Measurements from ENCODE around the gene PTPN7.
A peak's percentile ranks its signal among the peaks of the same experiment; 100 is the strongest.
"Not testable (repeated sequence)": the region's sequence is repeated elsewhere in the genome, so short reads cannot be mapped to it uniquely, and the experiment has no call there.

Gene PTPN7

DNA sequence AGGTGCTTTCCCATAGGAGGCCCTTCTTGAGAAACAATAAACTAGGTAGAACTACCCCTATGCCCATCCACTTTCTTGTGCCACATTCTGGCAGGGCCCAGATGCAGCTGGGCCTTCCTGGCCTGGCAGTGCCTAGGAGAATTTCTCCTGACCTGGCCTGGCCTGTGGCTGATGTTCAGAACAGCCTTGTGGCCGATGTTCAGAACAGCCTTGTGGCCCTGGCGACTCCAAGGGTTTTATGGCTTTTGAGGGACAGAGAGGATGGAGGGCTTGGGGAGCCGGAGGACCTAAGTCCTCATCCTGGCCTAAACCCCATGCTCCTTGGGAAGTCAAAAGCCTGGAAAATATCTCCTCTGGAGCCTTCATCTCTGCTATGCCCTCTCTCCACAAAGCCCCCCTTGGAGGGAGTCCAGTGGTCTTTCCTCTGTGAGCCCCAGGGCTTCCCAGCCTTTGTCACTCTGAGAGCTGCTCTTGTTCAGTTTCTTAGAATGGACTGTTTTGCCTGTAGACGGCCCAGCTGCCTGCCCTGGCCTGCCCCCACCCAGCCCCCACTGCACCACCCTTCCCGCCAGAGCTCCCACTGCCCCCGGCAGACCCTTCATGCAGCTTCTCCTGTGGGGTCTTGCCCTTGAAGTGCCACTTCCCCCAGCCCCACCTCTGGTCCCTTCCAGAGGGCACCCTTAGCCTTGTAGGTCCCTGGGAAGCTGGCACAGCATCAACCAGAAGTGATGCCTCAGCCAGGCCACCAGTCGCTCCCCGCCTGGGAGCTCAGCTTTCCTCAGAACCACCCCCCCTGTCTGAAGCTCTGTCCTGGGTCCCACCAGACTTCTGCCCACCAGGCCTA is 30.7 kb downstream of the PTPN7 start:
- DNase-seq = no peak

DNA sequence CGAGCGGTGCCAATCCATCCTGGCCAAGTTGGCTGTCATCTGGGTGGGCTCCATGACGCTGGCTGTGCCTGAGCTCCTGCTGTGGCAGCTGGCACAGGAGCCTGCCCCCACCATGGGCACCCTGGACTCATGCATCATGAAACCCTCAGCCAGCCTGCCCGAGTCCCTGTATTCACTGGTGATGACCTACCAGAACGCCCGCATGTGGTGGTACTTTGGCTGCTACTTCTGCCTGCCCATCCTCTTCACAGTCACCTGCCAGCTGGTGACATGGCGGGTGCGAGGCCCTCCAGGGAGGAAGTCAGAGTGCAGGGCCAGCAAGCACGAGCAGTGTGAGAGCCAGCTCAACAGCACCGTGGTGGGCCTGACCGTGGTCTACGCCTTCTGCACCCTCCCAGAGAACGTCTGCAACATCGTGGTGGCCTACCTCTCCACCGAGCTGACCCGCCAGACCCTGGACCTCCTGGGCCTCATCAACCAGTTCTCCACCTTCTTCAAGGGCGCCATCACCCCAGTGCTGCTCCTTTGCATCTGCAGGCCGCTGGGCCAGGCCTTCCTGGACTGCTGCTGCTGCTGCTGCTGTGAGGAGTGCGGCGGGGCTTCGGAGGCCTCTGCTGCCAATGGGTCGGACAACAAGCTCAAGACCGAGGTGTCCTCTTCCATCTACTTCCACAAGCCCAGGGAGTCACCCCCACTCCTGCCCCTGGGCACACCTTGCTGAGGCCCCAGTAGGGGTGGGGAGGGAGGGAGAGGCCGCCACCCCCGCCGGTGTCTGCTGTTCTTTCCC is 32.4 kb downstream of the PTPN7 start:
- DNase-seq = no peak

DNA sequence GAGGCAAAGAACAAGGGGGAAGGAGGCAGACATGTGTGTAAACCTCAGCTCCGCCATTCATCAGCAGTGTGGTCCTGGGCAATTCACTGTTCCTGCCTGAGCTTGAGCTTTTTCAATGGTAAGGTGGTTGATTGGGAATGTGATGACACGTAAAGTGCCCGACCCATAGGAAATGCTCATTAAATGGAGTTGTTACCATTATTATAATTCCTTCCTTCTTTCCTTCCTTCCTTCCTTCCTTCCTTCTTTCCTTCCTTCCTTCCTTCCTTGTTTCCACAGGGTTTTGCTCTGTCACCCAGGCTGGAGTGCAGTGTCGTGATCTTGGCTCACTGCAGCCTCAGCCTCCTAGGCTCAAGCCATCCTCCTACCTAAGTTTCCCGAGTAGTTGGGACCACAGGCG is 33.3 kb downstream of the PTPN7 start:
- no peak for DNase-seq

DNA sequence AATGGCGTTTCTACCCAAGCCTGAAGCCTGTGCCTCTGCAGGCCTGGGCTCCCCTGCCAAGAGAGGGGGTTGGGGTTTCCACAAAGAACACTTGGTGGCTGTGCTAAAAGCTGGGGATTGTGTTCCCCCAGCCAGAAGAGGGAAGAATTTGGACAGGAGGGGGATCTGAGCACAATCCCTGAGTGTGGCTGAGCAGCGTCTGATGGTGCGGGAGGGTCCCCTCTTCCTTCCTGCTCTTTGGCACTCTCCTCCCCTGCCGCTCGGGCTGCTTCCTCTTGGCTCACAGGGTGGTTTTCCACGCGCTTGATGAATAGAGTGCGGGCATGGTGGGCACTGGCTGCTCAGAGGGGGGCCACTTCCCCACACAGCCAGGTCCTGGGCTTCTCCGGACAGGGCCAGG is 34.0 kb downstream of the PTPN7 start:
- DNase-seq = no peak

DNA sequence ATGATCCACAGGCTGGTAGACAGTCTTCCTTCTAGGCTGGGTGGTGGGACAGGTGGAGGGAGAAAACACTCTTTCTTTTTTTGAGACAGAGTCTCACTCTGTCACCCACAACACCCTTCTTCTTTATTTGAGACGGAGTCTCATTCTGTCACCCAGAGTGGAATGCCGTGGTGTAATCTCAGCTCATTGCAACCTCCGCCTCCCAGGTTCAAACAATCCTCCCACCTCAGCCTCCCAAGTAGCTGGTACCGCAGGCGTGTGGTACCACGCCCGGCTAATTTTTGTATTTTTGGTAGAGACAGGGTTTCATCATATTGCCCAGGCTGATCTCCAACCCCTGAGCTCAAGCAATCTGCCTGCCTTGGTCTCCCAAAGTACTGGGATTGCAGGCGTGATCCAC is 34.8 kb downstream of the PTPN7 start:
- DNase-seq = no peak

DNA sequence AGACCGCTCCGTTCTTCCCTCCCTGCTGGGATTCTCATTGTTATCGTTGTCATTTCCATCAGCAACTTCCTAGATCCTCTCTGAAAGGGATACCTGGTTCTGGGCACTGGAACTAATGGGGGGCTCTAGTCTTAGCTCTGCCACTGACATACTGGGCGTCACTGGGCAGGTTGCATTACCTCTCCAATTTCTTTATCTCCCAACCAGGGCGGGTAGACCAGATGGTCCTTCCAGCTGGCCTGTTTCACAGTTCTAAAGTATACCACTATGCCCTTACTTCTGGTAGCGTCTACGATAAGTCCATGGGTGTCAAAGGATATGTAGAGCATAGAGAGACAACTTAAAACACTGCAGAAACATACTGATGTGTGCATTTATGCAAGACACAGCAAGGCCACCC is 36.3 kb downstream of the PTPN7 start:
- no peak for DNase-seq

DNA sequence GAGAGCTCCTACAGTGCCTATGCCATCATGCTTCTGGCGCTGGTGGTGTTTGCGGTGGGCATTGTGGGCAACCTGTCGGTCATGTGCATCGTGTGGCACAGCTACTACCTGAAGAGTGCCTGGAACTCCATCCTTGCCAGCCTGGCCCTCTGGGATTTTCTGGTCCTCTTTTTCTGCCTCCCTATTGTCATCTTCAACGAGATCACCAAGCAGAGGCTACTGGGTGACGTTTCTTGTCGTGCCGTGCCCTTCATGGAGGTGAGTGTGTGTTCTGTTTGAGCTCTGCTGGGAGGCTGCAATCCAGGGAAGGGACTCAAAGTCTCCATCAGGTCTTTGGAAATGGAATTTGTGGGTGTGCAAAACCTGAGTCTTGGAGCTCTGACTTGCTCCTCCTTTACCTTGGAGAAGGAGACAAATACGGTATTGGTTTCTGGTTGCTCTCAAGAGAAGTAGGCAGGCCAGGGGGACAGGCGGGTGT is 37.0 kb downstream of the PTPN7 start:
- no peak for DNase-seq

DNA sequence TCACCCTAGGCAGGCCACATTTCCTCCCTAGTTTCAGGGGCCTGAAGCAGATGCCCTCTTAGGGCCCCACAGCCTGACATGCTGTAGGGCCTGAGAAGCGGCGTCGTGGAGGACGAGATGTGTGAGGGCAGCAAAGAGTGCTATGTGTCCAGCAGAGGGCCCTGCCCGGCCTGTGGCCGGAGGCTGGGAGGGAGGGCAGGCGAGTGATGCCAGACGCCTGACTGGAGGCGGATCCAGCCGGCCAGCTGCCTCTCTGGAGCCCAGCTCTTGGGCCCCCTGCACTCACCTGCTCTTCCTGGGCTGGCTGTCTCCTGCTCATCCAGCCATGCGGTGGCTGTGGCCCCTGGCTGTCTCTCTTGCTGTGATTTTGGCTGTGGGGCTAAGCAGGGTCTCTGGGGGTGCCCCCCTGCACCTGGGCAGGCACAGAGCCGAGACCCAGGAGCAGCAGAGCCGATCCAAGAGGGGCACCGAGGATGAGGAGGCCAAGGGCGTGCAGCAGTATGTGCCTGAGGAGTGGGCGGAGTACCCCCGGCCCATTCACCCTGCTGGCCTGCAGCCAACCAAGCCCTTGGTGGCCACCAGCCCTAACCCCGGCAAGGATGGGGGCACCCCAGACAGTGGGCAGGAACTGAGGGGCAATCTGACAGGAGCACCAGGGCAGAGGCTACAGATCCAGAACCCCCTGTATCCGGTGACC is 37.6 kb downstream of the PTPN7 start, which contains the start of gene GPR37L1:
GPR37L1 (plus strand) TSS at position 279 of the 697 bp plus-strand sequence; CDS start at position 326, 47 bp downstream.
- DNase-seq = peak; percentile 80 to 85

DNA sequence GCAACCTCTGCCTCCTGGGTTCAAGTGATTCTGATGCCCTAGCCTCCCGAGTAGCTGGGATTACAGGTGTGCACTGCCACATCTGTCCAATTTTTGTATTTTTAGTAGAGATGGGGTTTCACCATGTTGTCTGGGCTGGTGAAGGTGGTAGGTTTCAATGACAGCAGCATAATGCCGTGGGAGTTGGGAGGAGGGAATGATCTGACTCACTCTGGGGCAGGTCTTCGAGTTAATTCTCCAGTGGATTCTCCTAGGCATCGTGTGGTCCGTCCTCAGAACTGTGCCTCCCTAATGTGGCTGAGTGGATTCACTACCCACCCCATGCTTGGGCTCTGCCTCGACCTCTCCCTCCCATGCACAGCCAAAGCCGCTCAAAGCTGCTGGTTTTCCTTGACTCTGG is 39.4 kb downstream of the PTPN7 start:
- no peak for DNase-seq

DNA sequence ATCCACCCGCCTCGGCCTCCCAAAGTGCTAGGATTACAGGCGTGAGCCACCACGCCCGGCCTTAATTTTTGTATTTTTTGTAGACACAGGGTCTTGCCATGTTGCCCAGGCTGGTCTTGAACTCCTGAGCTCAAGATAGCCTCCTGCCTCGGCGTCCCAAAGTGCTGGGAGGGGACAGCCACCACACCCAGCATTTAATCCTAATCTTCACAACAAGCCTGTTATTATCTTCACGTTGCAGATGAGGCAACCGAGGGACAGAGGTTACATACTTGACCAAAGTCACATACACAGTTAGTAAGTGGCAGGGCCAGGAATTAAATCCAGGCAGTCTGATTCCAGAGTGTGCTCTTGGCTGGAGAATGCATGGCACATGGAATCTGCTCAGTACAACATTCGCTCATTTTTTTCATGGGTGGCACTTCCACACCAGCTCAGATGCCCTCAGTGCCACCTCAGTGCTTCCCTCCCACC is 42.5 kb downstream of the PTPN7 start:
- DNase-seq = no peak

DNA sequence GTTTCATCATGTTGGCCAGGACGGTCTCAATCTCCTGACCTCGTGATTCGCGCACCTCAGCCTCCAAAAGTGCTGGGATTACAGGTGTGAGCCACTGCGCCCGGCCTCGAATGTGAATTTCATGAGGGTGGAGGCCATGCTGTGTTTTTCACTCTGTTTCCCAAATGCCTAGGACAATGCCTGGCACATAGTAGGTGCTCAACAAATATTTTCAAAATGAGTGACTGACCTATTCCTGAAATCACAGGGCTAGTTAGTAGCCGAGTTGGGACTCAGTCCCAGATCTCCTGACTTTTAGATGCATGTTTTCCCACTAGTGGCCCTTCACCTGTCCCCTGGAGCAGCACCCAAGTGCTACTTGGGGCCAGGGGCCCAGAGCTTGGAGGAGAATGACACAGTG is 44.1 kb downstream of the PTPN7 start:
- DNase-seq = no peak

DNA sequence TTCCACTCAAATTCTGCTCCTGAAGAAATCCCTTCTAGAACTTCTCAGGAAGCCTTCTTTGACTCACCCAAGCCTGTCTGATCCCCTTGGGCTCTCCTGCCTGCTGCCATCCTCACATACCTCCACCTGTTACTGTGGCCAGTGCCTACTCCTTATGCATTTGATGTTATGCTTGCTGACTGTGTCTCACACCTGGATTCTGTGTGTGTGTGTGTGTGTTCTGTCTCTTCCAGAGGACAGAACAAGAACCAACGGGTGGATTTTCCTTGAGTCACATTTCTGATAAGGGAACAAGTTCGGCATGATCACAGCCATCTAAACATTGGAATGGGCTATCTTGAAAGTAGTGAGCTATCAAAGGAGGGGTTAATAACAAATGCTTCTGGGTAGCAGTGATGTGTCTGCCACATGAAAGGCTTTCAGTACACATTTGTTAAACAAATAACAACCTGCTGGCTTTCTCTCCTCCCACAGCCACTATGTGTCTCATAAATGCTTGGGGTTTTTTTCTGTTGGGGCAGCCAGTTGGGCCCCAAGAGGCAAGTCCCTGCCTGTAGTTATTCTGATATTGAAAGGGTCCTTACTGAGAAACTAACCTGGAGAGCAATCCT is 46.6 kb downstream of the PTPN7 start:
- no peak for DNase-seq

DNA sequence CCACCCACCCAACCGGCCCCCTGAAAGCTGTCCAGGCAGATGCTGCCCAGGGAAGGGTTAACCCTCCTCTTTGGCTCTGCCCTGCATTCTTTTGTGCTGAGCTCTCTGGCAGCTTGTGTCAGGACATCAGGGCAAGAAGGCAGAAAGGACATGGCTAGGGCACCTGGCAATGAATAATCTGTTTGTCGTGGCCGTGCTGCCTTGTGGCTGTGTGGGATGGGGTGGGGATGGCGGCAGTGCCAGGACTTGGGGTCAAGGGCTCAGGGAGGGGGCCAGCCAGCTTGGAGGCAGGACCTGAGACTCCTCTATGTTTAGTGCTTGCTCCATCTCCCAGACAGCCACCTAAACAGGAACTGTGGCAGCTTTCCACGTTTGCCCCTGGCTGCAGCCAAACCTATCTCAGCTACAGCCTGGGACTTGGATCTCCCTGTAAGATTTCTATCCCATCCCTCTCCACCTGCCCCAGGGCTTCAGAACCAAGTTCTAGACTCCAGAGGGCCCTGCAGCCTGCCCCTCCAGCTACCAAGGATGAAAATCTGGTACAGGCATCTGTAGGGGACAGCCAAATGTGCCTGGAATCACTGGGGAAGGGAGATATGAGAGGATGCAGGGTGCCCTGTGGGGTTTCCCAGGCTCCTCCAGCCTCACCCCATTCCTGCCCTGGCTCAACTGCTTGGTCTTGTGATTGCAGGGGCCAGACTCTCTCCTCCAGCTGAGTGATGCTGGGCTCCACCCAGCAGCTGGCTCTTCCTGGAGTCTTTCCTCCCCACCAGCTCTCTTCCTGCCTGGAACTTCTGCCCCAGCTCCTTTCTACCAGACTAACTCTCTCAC is 47.3 kb downstream of the PTPN7 start:
- no peak for DNase-seq

DNA sequence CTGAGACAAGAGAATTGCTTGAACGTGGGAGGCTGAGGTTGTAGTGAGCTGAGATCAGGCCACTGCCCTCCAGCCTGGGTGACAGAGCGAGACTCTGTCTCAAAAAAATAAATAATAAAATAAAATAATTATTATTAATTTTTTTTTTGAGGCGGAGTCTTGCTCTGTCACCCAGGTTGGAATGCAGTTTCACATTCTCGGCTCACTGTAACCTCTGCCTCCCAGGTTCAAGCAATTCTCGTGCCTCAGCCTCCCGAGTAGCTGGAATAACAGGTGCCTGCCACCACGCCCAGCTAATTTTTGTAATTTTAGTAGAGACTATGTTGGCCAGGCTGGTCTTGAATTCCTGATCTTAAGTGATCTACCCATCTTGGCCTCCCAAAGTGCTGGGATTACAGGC is 48.8 kb downstream of the PTPN7 start:
- not testable (repeated sequence) for DNase-seq

DNA sequence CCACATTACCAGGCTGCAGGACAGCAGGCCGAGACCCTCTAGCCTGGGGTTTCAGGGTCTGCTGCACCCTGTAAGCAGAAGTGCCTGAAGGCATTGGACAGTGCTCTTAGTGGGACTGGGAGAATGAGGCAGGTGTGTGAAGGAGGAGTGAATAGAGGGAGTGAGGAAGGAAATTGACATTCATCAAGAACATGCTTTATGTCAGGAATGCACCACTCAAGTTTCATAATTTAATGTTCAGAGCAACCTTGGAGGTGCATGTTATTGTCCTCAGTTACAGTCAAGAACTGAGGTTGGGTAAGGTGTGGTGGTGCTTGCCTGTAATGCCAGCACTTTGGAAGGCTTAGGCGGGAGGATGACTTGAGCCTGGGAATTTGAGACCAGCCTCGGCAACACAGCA is 49.4 kb downstream of the PTPN7 start:
- DNase-seq = no peak

DNA sequence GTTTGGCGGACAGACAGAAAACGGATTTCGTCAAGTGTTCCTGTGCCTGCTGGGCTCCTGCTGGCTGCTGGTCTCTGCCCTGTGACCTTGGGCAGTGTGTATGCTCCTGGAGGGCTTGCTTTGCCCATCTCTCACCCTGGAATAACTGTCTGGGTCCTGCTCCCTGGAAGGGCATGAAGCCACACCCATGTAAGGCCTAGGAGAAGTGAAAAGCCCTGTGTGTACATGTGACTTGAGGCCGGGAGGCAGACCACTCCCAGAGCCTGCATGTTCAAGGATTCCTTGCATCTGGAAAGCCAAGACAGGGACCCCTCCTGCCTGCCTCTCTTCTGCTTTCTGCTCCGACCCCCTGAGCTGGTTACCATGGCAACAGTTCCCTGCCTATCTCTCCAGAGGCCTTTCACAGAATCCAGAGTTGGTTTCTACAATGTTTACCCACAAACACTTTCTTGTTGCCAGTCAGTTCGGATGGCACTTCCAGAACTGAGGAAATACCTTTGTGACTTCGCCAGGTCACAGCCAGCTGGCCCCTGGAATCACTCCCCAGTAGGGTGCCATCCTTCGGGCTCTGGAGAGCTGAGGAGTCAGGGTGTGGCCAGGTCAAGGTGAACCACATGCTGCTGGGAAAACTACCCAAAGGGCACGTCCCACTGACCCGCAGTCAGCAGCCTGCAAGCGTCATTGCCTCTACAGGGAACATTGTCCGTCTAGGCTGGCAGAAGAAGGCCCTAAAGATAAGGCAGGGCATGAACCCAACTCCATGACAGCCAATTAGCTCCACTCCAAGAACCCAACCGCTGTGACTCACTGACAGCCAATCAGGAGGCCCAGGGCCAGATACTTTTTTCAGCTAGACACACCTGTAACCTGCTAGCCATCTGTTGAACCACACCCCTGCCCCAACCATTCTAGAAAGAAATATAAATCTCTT is 52.3 kb downstream of the PTPN7 start:
- no peak for DNase-seq

DNA sequence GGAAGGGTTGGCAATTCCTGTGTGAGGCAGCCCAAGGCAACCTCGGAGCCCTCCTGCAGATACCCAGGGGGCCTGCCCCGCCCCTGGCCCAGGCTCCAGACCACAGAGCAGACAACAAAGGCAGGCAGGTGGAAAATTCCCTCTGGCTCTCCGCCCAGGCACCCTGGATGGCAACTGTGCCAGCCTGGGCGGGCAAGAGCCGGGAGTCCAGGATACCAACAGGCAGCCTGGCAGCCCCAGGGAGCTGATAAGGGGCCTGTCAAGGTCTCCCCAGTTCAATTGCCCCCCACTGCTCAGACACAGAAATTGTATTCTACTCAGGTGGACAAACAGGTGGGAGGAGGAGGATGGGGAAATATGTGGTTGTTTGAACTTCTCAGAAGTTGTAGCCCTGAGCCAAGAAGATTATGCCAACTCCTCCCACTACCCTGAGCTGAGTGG is 53.1 kb downstream of the PTPN7 start:
- DNase-seq = peak; percentile 42 to 81

DNA sequence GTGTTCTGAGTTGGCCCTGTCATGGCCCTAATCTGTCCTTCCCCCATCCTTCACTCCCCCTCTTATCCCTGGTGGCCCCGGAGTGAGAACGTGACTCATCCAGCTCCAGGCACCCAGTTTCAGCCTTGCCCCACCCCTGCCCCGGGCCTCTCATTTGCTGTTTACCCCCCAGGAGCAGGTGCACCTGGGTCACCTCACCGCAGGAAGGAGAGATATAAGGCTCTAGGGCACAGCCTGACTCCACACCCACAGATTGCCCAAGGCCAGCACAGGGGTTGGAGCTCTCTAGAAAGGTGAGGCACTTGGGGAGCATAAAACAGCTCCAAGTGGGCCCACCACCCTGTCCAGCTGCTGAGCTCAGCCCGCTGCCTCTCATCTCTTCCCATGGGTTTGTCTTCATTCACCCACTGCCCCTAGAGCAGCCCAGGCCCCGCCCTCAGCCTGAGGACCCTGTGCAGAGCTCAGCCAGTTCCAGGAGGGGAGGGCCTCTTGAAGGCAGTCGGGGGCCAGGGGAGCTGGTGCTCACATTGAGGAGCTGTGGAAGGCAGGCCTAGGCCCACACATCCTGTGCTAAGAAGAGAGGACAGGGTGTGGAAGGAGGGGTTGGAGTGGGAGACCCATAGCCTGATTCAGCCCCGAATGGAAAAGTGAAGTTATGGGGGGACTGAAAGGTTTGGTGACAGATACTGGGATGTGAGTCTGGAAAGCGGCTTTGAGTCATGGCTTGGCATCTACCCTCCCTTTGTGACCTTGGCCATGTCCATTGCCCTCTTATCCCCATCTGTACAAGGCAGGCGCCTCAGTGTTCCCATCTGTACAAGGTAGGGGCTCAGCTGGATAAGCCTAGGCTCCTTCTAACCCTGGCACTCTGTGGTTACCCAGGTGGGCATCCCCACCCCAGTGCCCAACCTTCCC is 53.8 kb downstream of the PTPN7 start:
- no peak for DNase-seq

DNA sequence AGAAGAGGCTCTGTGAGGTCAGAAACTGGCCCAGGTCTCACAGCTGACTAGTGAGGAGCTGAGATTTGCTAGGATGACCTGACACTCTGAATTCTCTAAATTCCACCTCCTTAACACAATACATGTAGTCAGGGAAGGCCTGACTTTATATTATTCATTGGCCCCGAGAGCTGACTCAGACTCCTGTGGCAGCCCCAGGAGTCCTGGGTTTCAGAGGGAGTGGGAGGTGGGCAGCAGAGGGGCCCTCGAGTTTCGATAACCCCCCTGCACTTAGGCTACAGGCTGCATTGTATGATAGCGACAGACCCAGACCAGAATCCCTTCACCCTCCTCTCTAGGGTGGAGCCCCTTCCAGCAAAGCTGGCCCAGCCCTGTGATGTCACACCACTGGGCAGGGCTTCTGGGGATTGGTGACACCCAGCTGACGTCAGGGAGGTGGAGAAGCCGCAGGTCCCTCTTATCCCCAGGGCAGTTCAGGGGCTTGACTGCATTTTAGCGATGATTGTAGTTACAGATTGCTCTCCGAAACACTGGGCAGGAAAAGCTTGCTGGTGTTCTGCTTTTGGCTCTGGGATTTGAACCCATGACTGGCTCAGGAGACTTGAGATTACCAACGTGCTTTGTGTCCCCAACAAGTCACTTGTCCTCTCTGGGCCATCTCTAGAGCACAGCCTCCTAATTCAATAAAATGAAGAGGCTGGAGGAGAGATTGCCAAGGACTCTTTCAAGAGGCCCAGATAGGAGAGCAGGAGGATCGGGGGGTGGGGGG is 54.6 kb downstream of the PTPN7 start:
- peak; percentile 53 to 78 for DNase-seq
